ENCODE results near the gene MANBA. TPM values are rescaled to one million over a fixed set of nuclear protein-coding genes. Genes with fewer than 3 reads are reported as not detected.

MANBA gene
- total RNA-seq, 1 experiment from 2014 or later: 21.4 TPM

DNA sequence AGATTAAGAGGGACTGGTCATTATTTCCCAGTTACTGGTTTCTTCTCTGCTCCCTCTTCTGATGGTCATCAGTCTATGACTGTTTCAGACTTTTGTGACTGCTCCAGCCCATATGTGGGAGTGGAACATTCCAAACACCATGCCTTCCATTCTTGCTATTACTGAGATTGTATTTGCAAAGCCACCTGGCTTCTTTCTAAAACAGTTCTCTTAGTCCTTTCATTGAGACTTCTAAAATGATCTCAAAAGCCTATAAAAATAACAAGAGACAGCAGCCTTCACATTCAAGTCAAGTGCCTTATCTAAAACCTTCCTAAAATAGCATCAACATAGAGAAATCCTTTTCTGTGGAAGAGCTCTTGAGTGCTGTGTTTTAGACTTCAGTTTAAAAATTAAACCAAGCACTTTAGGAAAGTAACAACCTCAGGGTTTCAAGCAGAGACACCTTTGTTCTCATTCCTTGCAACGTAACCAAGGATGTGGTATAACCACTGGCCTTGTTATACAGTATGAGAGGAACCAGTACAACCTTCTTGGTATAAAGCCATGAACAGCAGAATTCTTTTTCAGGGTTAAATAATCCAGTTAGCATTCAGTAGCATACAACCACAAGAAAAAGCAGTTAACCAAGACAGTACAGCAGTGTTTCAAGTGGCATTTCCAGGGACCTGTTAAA lies 162.5 kb downstream of the MANBA start:
- no peak overlapping the region for H2BK15ac ChIP-seq (ENCODE audit: low read depth, low read length)
- H2AK5ac ChIP-seq (ENCODE audit: insufficient read length, low read length): no peak overlapping the region
- TF ChIP-seq, protein P1, sequence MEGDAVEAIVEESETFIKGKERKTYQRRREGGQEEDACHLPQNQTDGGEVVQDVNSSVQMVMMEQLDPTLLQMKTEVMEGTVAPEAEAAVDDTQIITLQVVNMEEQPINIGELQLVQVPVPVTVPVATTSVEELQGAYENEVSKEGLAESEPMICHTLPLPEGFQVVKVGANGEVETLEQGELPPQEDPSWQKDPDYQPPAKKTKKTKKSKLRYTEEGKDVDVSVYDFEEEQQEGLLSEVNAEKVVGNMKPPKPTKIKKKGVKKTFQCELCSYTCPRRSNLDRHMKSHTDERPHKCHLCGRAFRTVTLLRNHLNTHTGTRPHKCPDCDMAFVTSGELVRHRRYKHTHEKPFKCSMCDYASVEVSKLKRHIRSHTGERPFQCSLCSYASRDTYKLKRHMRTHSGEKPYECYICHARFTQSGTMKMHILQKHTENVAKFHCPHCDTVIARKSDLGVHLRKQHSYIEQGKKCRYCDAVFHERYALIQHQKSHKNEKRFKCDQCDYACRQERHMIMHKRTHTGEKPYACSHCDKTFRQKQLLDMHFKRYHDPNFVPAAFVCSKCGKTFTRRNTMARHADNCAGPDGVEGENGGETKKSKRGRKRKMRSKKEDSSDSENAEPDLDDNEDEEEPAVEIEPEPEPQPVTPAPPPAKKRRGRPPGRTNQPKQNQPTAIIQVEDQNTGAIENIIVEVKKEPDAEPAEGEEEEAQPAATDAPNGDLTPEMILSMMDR (conservative IDR thresholded peaks at IDR 0.05): no peak
- H3K18ac ChIP-seq (ENCODE audit: insufficient read length, low read depth, low read length): no peak overlapping the region
- H2BK20ac ChIP-seq (ENCODE audit: low read depth, low read length, poor library complexity, severe bottlenecking): no peak overlapping the region
- no peak overlapping the region for H2BK12ac ChIP-seq (ENCODE audit: insufficient read length, low read depth, low read length)
- H2AFZ ChIP-seq (ENCODE audit: low read length): no peak overlapping the region
- Mint-ChIP-seq H3K27me3 (ENCODE audit: low read depth) (no peaks in the 10 kb centered on the region), H3K27ac (no peak overlapping the region; a peak in 1 of 7 replicates), H3K36me3 (ENCODE audit: insufficient read depth in 1 of 3, low read depth in 3 of 3) (peaks cover 0 to 3% (median 0%) of the 10 kb centered on the region in 3 experiments; a peak in 1 of 7 replicates), H3K4me3 (no peak overlapping the region), H3K9me3 (no peaks in the 10 kb centered on the region), H3K4me1 (peaks cover 0 to 7% of the 10 kb centered on the region in 2 experiments; a peak in 1 of 4 replicates)
- H2BK5ac ChIP-seq (ENCODE audit: insufficient read length, low read length): no peak overlapping the region
- no peaks in the 10 kb centered on the region for H3K4me1 ChIP-seq (ENCODE audit: insufficient read depth, low read length)
- H4K20me1 ChIP-seq (ENCODE audit: control insufficient read depth, insufficient read depth, insufficient read length): no peaks in the 10 kb centered on the region
- H3K27me3 ChIP-seq (ENCODE audit: insufficient read depth, low read length): no peaks in the 10 kb centered on the region
- H3K27ac ChIP-seq (ENCODE audit: insufficient read length, low read depth, low read length): no peak overlapping the region
- H3K23ac ChIP-seq (ENCODE audit: insufficient read length, low read depth, low read length): no peak overlapping the region
- no peak overlapping the region for H3K14ac ChIP-seq (ENCODE audit: insufficient read depth, low read length)
- no peak overlapping the region for H3K56ac ChIP-seq (ENCODE audit: insufficient read length, low read depth, low read length)
- no peaks in the 10 kb centered on the region for H3K9me3 ChIP-seq (ENCODE audit: control insufficient read depth, low read depth, low read length)
- no peak overlapping the region for H3K9ac ChIP-seq (ENCODE audit: extremely low read depth, insufficient read length, low read length)
- no peak overlapping the region for H4K8ac ChIP-seq (replicated peaks; ENCODE audit: insufficient read length, low read depth, low read length)
- H4K5ac ChIP-seq (ENCODE audit: insufficient read length, low read depth, low read length): no peak overlapping the region
- H4K91ac ChIP-seq (ENCODE audit: insufficient read length, low read depth, low read length): no peak overlapping the region
- H3K79me2 ChIP-seq (ENCODE audit: insufficient read depth, low read length): no peaks in the 10 kb centered on the region
- WGBS (ENCODE audit: extremely low coverage, insufficient read length, low lambda C conversion rate): no CpG with 5 or more reads among the region's 1 CpG
- no peaks in the 10 kb centered on the region for H3K23me2 ChIP-seq (ENCODE audit: insufficient read length, low read depth, low read length, poor library complexity, severe bottlenecking)
- H3T11ph ChIP-seq (ENCODE audit: low read length): no peak overlapping the region
- no peaks in the 10 kb centered on the region for H3K79me1 ChIP-seq (ENCODE audit: insufficient read depth, low read depth, low read length, poor library complexity, severe bottlenecking)
- DNase-seq: no peak
- H2BK120ac ChIP-seq (ENCODE audit: low read depth, low read length, poor library complexity, severe bottlenecking): no peak overlapping the region
- no peak overlapping the region for H3K4me2 ChIP-seq (ENCODE audit: insufficient read depth, insufficient read length, low read length)
- H3K4ac ChIP-seq (ENCODE audit: low read depth, low read length): no peak overlapping the region
